A549 treated with AZD2906 at 1 μM for 4 hours (cell line): Measurements from ENCODE around the gene LRRC8D. TPM values are rescaled to one million over a fixed set of nuclear protein-coding genes. Genes with fewer than 3 reads are reported as not detected.

ENCODE experiments used
- total RNA-seq: library from RNA; stranded (reverse); fragments of 200-300 nt; extraction: Qiagen RNA extraction; gene quantifications from 5 replicates; pipeline ENCODE4 v1.2.3, GENCODE V29; 2022

LRRC8D gene
- total RNA-seq: 28.9 to 36.7 TPM (median 32.8 TPM) in 5 replicates

GRCh38 chr1:89820422-89821321, at the start of gene LRRC8D:
Gene LRRC8D (plus strand): TSS chr1:89821032. CDS start chr1:89933069, 112,037 bp downstream.

Other genes with a start within 250 kb of the LRRC8D start
- 7.8 to 10.4 TPM (median 9.3 TPM) in 5 replicates for gene LRRC8C, start 187.9 kb upstream of the LRRC8D start, total RNA-seq
- gene ZNF326, start 174.1 kb downstream of the LRRC8D start, total RNA-seq: 15.8 to 18.7 TPM (median 16.9 TPM) in 5 replicates